DOHH2 (cell line): Measurements from ENCODE around the gene TRPC4AP.

ENCODE experiments used
- H3F3A ChIP-seq: fragments of 200-600 bp; sonication (generic), shearing (Covaris generic); 2 replicates; pipeline ENCODE4 v1.6.0; 2016; ENCODE audit warnings: antibody characterized with exemption, mild to moderate bottlenecking; ENCODE audit not compliant: control insufficient read depth, insufficient read depth
- H3K27ac ChIP-seq: fragments of 200-600 bp; sonication (generic); 2 replicates; pipeline ENCODE4 v1.5.1; 2014; ENCODE audit warnings: low read depth, mild to moderate bottlenecking, low read length, moderate library complexity
- H3K27me3 ChIP-seq: fragments of 200-600 bp; sonication (generic); 2 replicates; pipeline ENCODE4 v1.6.1; 2014; ENCODE audit warnings: mild to moderate bottlenecking, low read length, mixed read lengths; ENCODE audit not compliant: control insufficient read depth
- H3K36me3 ChIP-seq: fragments of 200-600 bp; sonication (generic); 2 replicates; pipeline ENCODE4 v1.6.1; 2014; ENCODE audit warnings: mild to moderate bottlenecking, low read length, moderate library complexity, mixed read lengths; ENCODE audit not compliant: control insufficient read depth
- H3K4me1 ChIP-seq: fragments of 200-600 bp; sonication (generic); 2 replicates; pipeline ENCODE4 v1.6.1; 2014; ENCODE audit warnings: mild to moderate bottlenecking, low read length, mixed read lengths; ENCODE audit not compliant: control insufficient read depth
- H3K4me2 ChIP-seq: fragments of 200-600 bp; sonication (generic); 2 replicates; pipeline ENCODE4 v1.6.0; 2014; ENCODE audit warnings: mild to moderate bottlenecking, low read length, moderate library complexity
- H3K4me3 ChIP-seq: fragments of 200-600 bp; sonication (generic); 2 replicates; pipeline ENCODE4 v1.5.1; 2014; ENCODE audit warnings: mild to moderate bottlenecking, low read length, mixed read lengths
- H3K79me2 ChIP-seq: fragments of 200-600 bp; sonication (generic); 2 replicates; pipeline ENCODE4 v1.6.1; 2014; ENCODE audit warnings: mild to moderate bottlenecking, low read length, mixed read lengths; ENCODE audit not compliant: control insufficient read depth
- H3K9me2 ChIP-seq: fragments of 200-600 bp; sonication (generic); replicated peaks from 2 replicates; pipeline ENCODE4 v1.6.1; 2014; ENCODE audit warnings: mild to moderate bottlenecking, low read length, mixed read lengths; ENCODE audit not compliant: control insufficient read depth
- H3K9me3 ChIP-seq: fragments of 200-600 bp; sonication (generic); 2 replicates; pipeline ENCODE4 v1.6.1; 2014; ENCODE audit warnings: antibody characterized with exemption, low read length, mixed read lengths; ENCODE audit not compliant: control insufficient read depth, insufficient read depth
- H4K20me1 ChIP-seq: fragments of 200-600 bp; sonication (generic); 2 replicates; pipeline ENCODE4 v1.6.0; 2014; ENCODE audit warnings: low read depth, mild to moderate bottlenecking, antibody characterized with exemption, low read length, moderate library complexity; ENCODE audit not compliant: control insufficient read depth, insufficient read depth
- CTCF ChIP-seq: fragments of 200-600 bp; sonication (generic); IDR thresholded peaks from one replicate; pipeline ENCODE4 v1.5.1; 2014; ENCODE audit warnings: antibody characterized with exemption, mild to moderate bottlenecking, low read depth, low read length; ENCODE audit not compliant: poor library complexity, severe bottlenecking
- EZH2phosphoT487 ChIP-seq: fragments of 200-600 bp; sonication (generic); IDR thresholded peaks from 2 replicates; pipeline ENCODE4 v1.6.1; 2017; ENCODE audit warnings: borderline replicate concordance, mild to moderate bottlenecking, antibody characterized with exemption, low read length, moderate library complexity, mixed read lengths

The TRPC4AP gene

GRCh38 chr20:35011589-35012226 lies 80.9 kb downstream of the TRPC4AP start:
- H3K36me3 ChIP-seq = peaks cover 73% of the 10 kb centered on the region
- no peak overlapping the region for H3K27ac ChIP-seq

GRCh38 chr20:35010405-35011192 lies 82.0 kb downstream of the TRPC4AP start:
- H3K27me3 ChIP-seq = no peaks in the 10 kb centered on the region
- no peaks in the 10 kb centered on the region for H3K4me1 ChIP-seq
- H3K79me2 ChIP-seq = no peaks in the 10 kb centered on the region
- H3F3A ChIP-seq = no peaks in the 10 kb centered on the region
- no peaks in the 10 kb centered on the region for H4K20me1 ChIP-seq
- TF ChIP-seq EZH2phosphoT487 (no peak), CTCF (no peak)
- H3K4me3 ChIP-seq = no peak overlapping the region
- H3K36me3 ChIP-seq = peaks cover 74% of the 10 kb centered on the region
- no peak overlapping the region for H3K27ac ChIP-seq
- no peaks in the 10 kb centered on the region for H3K9me3 ChIP-seq
- H3K4me2 ChIP-seq = no peak overlapping the region
- H3K9me2 ChIP-seq = no peaks in the 10 kb centered on the region

More at GRCh38 chr20:35011589-35012226, 80.9 kb downstream of the TRPC4AP start:
- H3K4me3 ChIP-seq = no peak overlapping the region
- H3F3A ChIP-seq = no peaks in the 10 kb centered on the region
- no peaks in the 10 kb centered on the region for H4K20me1 ChIP-seq
- no peaks in the 10 kb centered on the region for H3K4me1 ChIP-seq
- H3K9me3 ChIP-seq = no peaks in the 10 kb centered on the region
- no peak overlapping the region for H3K4me2 ChIP-seq
- no peak for TF ChIP-seq EZH2phosphoT487
- TF ChIP-seq CTCF = no peak
- H3K79me2 ChIP-seq = no peaks in the 10 kb centered on the region
- no peaks in the 10 kb centered on the region for H3K27me3 ChIP-seq
- H3K9me2 ChIP-seq = no peaks in the 10 kb centered on the region

- H3K27ac ChIP-seq = no peak overlapping the region
Observed at GRCh38 chr20:35009665-35010328, 82.8 kb downstream of the TRPC4AP start.

More at GRCh38 chr20:35009665-35010328, 82.8 kb downstream of the TRPC4AP start:
- Histone ChIP-seq H3K27me3 (no peaks in the 10 kb centered on the region), H4K20me1 (no peaks in the 10 kb centered on the region), H3K4me3 (no peak overlapping the region), H3K36me3 (peaks cover 75% of the 10 kb centered on the region), H3F3A (no peaks in the 10 kb centered on the region), H3K79me2 (no peaks in the 10 kb centered on the region), H3K9me3 (no peaks in the 10 kb centered on the region), H3K4me1 (no peaks in the 10 kb centered on the region), H3K4me2 (no peak overlapping the region), H3K9me2 (no peaks in the 10 kb centered on the region)
- TF ChIP-seq CTCF = no peak
- no peak for TF ChIP-seq EZH2phosphoT487
